ENCODE results near the gene PNPT1.
"Not testable (repeated sequence)": the region's sequence is repeated elsewhere in the genome, so short reads cannot be mapped to it uniquely, and the experiment has no call there.

PNPT1 gene

GRCh38 chr2:55596795-55597194 is 96.8 kb downstream of the PNPT1 start:
- not testable (repeated sequence) for DNase-seq (ENCODE audit: low read depth, low spot score)

- DNase-seq (ENCODE audit: low read depth, low spot score), result no peak
Observed at GRCh38 chr2:55595536-55595935, 98.1 kb downstream of the PNPT1 start.

GRCh38 chr2:55592130-55592529 is 101.5 kb downstream of the PNPT1 start:
- DNase-seq (ENCODE audit: low read depth, low spot score), result no peak

- DNase-seq (ENCODE audit: low read depth, low spot score), result no peak
Observed at GRCh38 chr2:55590810-55591440, 102.7 kb downstream of the PNPT1 start.

GRCh38 chr2:55585451-55586080 is 108.1 kb downstream of the PNPT1 start:
- DNase-seq (ENCODE audit: low read depth, low spot score), result no peak
